Lung (tissue), 12 donors: ENCODE results near the gene C3orf62. TPM values are rescaled to one million over a fixed set of nuclear protein-coding genes. Genes with fewer than 3 reads are reported as not detected.
A peak's percentile ranks its signal among the peaks of the same experiment; 100 is the strongest.

Source experiments
- ATAC-seq: fragments of 200-7000 bp; cut with Tn5 transposase; one replicate; pipeline ENCODE4 v1.9.1; 2020; ENCODE audit warnings: moderate number of reproducible peaks; ENCODE audit not compliant: insufficient read depth, low FRiP score
- DNase-seq, 3 donors: peaks; one replicate each; pipeline ENCODE4 v3.0.0-alpha.2; 2013 to 2017
- H3K27ac ChIP-seq, 2 donors: one replicate each; pipeline ENCODE4 v1.5.1; 2013; ENCODE audit warnings: mild to moderate bottlenecking in 2 of 2, moderate library complexity in 2 of 2, control low read depth in 1 of 2, inconsistent platforms in 1 of 2, low read depth in 1 of 2, low read length in 1 of 2
- H3K27me3 ChIP-seq, 3 donors: one replicate each; pipeline ENCODE4 v1.5.1; 2013; ENCODE audit warnings: low read length in 2 of 3; ENCODE audit not compliant: control insufficient read depth in 3 of 3, insufficient read depth in 3 of 3
- H3K36me3 ChIP-seq, 4 donors: one replicate each; pipeline ENCODE4 v1.5.1; 2013; ENCODE audit warnings: low read length in 4 of 4, mild to moderate bottlenecking in 1 of 4, moderate library complexity in 1 of 4; ENCODE audit not compliant: control insufficient read depth in 4 of 4, insufficient read depth in 4 of 4
- H3K4me1 ChIP-seq, 5 donors: one replicate each; pipeline ENCODE4 v1.5.1; 2013; ENCODE audit warnings: low read length in 5 of 5, mild to moderate bottlenecking in 2 of 5, moderate library complexity in 1 of 5; ENCODE audit not compliant: control insufficient read depth in 5 of 5, insufficient read depth in 5 of 5
- H3K4me3 ChIP-seq: one replicate; pipeline ENCODE4 v1.5.1; 2013; ENCODE audit warnings: mild to moderate bottlenecking, control low read depth, moderate library complexity
- H3K9ac ChIP-seq, 2 donors: one replicate each; pipeline ENCODE4 v1.5.1; 2013; ENCODE audit warnings: low read length in 2 of 2, control low read depth in 1 of 2; ENCODE audit not compliant: insufficient read depth in 1 of 2
- H3K9me3 ChIP-seq, 4 donors: one replicate each; pipeline ENCODE4 v1.5.1; 2013; ENCODE audit warnings: low read length in 3 of 4, mild to moderate bottlenecking in 1 of 4, moderate library complexity in 1 of 4; ENCODE audit not compliant: control insufficient read depth in 4 of 4, insufficient read depth in 3 of 4
- CTCF ChIP-seq: IDR thresholded peaks from 2 replicates; pipeline ENCODE4 v1.5.1; 2012; ENCODE audit warnings: mild to moderate bottlenecking; ENCODE audit errors: control extremely low read depth, extremely low read depth
- WGBS, 2 donors: extraction: QIAGEN DNeasy Blood & Tissue Kit; methylation state at CpG; one replicate each; pipeline ENCODE4 v1.1.7; 2013; 5-methylcytosine and 5-hydroxymethylcytosine counted together
- polyA plus RNA-seq, 2 donors: library from polyadenylated mRNA; stranded (reverse); fragments of 200-250 nt; gene quantifications; one replicate each; pipeline ENCODE4 v1.2.1, GENCODE V29; 2013
- total RNA-seq, 2 donors: library from RNA; depleted of rRNA in 1 of 2; stranded (reverse); fragments of >200 nt in 1 of 2; gene quantifications; one replicate each; pipeline ENCODE4 v1.2.1, GENCODE V29; 2014 to 2021
- donor health status: control.
- donor health status: control.
- donor health status: Bipolar disorder and iron deficiency.
- donor health status: healthy.
- donor health status: DM: yes; HTN: yes; CAD: no.

The C3orf62 gene
- total and polyA plus RNA-seq, 4 donors = 5.2 to 8.2 (median 7.0) TPM

- no peaks in the 10 kb centered on the region for H3K27me3 ChIP-seq
- DNase-seq = no peak
- no peak overlapping the region for H3K27ac ChIP-seq
- no peaks in the 10 kb centered on the region for H3K4me1 ChIP-seq
- no peak for ATAC-seq
- no peak overlapping the region for H3K9ac ChIP-seq
- H3K36me3 ChIP-seq = no peaks in the 10 kb centered on the region
- no peak for TF ChIP-seq CTCF
- H3K4me3 ChIP-seq = no peak overlapping the region
- no peaks in the 10 kb centered on the region for H3K9me3 ChIP-seq
- WGBS, 2 donors = 62 to 74% methylated on average over 6 of the region's 6 CpGs
Observed at GRCh38 chr3:49255718-49256511, 21.1 kb downstream of the C3orf62 start.

GRCh38 chr3:49255112-49255511 is 21.9 kb downstream of the C3orf62 start:
- WGBS, 2 donors = 55 to 57% methylated on average over 1 of the region's 1 CpG
- H3K27me3 ChIP-seq = no peaks in the 10 kb centered on the region
- no peak for TF ChIP-seq CTCF
- no peak overlapping the region for H3K27ac ChIP-seq
- DNase-seq (no peak), ATAC-seq (no peak)
- H3K9ac ChIP-seq = no peak overlapping the region
- no peak overlapping the region for H3K4me3 ChIP-seq
- no peaks in the 10 kb centered on the region for H3K4me1 ChIP-seq
- H3K9me3 ChIP-seq = no peaks in the 10 kb centered on the region
- no peaks in the 10 kb centered on the region for H3K36me3 ChIP-seq

GRCh38 chr3:49253512-49253911 is 23.5 kb downstream of the C3orf62 start:
- H3K36me3 ChIP-seq = no peaks in the 10 kb centered on the region
- H3K9ac ChIP-seq = no peak overlapping the region
- H3K27me3 ChIP-seq = no peaks in the 10 kb centered on the region
- 88 to 92% methylated on average over 3 of the region's 3 CpGs for WGBS, 2 donors
- no peak for ATAC-seq
- H3K27ac ChIP-seq = no peak overlapping the region
- H3K4me1 ChIP-seq = peaks cover 0 to 5% (median 0%) of the 10 kb centered on the region in 5 donors
- TF ChIP-seq CTCF = no peak
- DNase-seq = no peak
- no peaks in the 10 kb centered on the region for H3K9me3 ChIP-seq
- H3K4me3 ChIP-seq = no peak overlapping the region

- Histone ChIP-seq H3K27me3 (no peaks in the 10 kb centered on the region), H3K4me3 (no peak overlapping the region), H3K9ac (no peak overlapping the region), H3K9me3 (no peaks in the 10 kb centered on the region), H3K36me3 (peaks cover 0 to 2% (median 0%) of the 10 kb centered on the region in 4 donors), H3K4me1 (peaks cover 0 to 6% (median 0%) of the 10 kb centered on the region in 5 donors), H3K27ac (no peak overlapping the region)
- ATAC-seq (peak; percentile 69), DNase-seq (peak in 1 of 3 donors; percentile 14)
- no peak for TF ChIP-seq CTCF
Observed at GRCh38 chr3:49248840-49249227, 28.2 kb downstream of the C3orf62 start.
